K562 (cell line): Measurements from ENCODE around the gene CDKN2B-AS1.

Source experiments
- HINFP ChIP-seq: fragments of 450-650 bp; conservative IDR thresholded peaks from 2 replicates; pipeline ENCODE4 v1.6.1; 2016; ENCODE audit warnings: missing genetic modification characterization, low read depth, mild to moderate bottlenecking, control low read depth, missing compliant biosample characterization
- ZNF274 ChIP-seq: IDR thresholded peaks from 2 replicates; pipeline ENCODE4 v1.6.1; 2011; ENCODE audit warnings: low read depth, mild to moderate bottlenecking, low read length, moderate library complexity, borderline replicate concordance
- ZNF41 ChIP-seq: fragments of 250-450 bp; sonication (Bioruptor Pico); conservative IDR thresholded peaks from 2 replicates; pipeline ENCODE4 v1.4.0; 2020; ENCODE audit warnings: mild to moderate bottlenecking

GRCh38 chr9:22117511-22118384 lies 123.2 kb downstream of the CDKN2B-AS1 start:
- TF ChIP-seq ZNF41 (CRISPR knock-in tag) (no peak), HINFP (tag) (no peak), ZNF274 (no peak)
